IPS DF 19.7 (cell line): ENCODE data around the gene RAB11A.

Source experiments
- DNase-seq: peaks from one replicate; pipeline ENCODE4 v3.0.0-alpha.2; 2013; ENCODE audit warnings: low read depth, low spot score

The RAB11A gene

GRCh38 chr15:65937476-65937875 is 68.2 kb downstream of the RAB11A start:
- DNase-seq, result no peak

GRCh38 chr15:65938604-65939003 is 69.3 kb downstream of the RAB11A start:
- DNase-seq, result no peak

GRCh38 chr15:65939901-65940617 is 70.8 kb downstream of the RAB11A start:
- DNase-seq, result no peak

GRCh38 chr15:65940618-65940909 is 71.3 kb downstream of the RAB11A start:
- no peak for DNase-seq
